ENCODE measurements around the gene SLC6A5. TPM values are rescaled to one million over a fixed set of nuclear protein-coding genes. Genes with fewer than 3 reads are reported as not detected.

Gene SLC6A5
- total RNA-seq, 2 donors from 2014 or later, result 0.40 TPM; not detected in 1

- H3K4me3 ChIP-seq, result no peak overlapping the region
These were observed 28.3 kb downstream of the SLC6A5 start for GRCh38 chr11:20627701-20628100.

GRCh38 chr11:20631519-20632168 is 32.2 kb downstream of the SLC6A5 start:
- no peak overlapping the region for H3K27ac ChIP-seq
- 53% methylated on average over 5 of the region's 5 CpGs for WGBS
- no peaks in the 10 kb centered on the region for H3K9me3 ChIP-seq
- no peaks in the 10 kb centered on the region for H3K4me1 ChIP-seq (replicated peaks)
- DNase-seq (ENCODE audit: low spot score), result no peak
- TF ChIP-seq POLR2AphosphoS5 (IDR thresholded peaks at IDR 0.05) (no peak), POLR2A (IDR thresholded peaks at IDR 0.05) (no peak), CTCF (IDR thresholded peaks at IDR 0.05) (no peak)
- intact Hi-C loops (cut with DNase I), result no loop called here
- H3K36me3 ChIP-seq, result no peaks in the 10 kb centered on the region
- no peaks in the 10 kb centered on the region for H3K27me3 ChIP-seq (replicated peaks; ENCODE audit: insufficient read depth)
- H3K4me3 ChIP-seq, result no peak overlapping the region

More at GRCh38 chr11:20627701-20628100, 28.3 kb downstream of the SLC6A5 start:
- intact Hi-C loops (cut with DNase I), result no loop called here
- H3K9me3 ChIP-seq, result no peaks in the 10 kb centered on the region
- H3K4me1 ChIP-seq (replicated peaks), result no peaks in the 10 kb centered on the region
- H3K27ac ChIP-seq, result no peak overlapping the region
- H3K27me3 ChIP-seq (replicated peaks; ENCODE audit: insufficient read depth), result no peaks in the 10 kb centered on the region
- no peak for DNase-seq (ENCODE audit: low spot score)
- no peak for TF ChIP-seq POLR2AphosphoS5 (IDR thresholded peaks at IDR 0.05)
- no peak for TF ChIP-seq POLR2A (IDR thresholded peaks at IDR 0.05)
- TF ChIP-seq CTCF (IDR thresholded peaks at IDR 0.05), result no peak
- 46% methylated on average over 3 of the region's 3 CpGs for WGBS
- H3K36me3 ChIP-seq, result no peaks in the 10 kb centered on the region

- no peak for DNase-seq (ENCODE audit: low spot score)
- intact Hi-C loops (cut with DNase I), result no loop called here
- TF ChIP-seq CTCF (IDR thresholded peaks at IDR 0.05), result no peak
- TF ChIP-seq POLR2AphosphoS5 (IDR thresholded peaks at IDR 0.05), result no peak
- TF ChIP-seq POLR2A (IDR thresholded peaks at IDR 0.05), result no peak
- H3K4me3 ChIP-seq, result no peak overlapping the region
- WGBS, result 18% methylated on average over 1 of the region's 1 CpG
- H3K27ac ChIP-seq, result no peak overlapping the region
- H3K27me3 ChIP-seq (replicated peaks; ENCODE audit: insufficient read depth), result no peaks in the 10 kb centered on the region
- no peaks in the 10 kb centered on the region for H3K9me3 ChIP-seq
- no peaks in the 10 kb centered on the region for H3K36me3 ChIP-seq
- H3K4me1 ChIP-seq (replicated peaks), result no peaks in the 10 kb centered on the region
These were observed 32.7 kb downstream of the SLC6A5 start for GRCh38 chr11:20632169-20632532.

GRCh38 chr11:20634044-20634443 is 34.6 kb downstream of the SLC6A5 start:
- intact Hi-C loops (cut with DNase I), result no loop called here
- WGBS, result over 99% methylated on average over 5 of the region's 5 CpGs

More at GRCh38 chr11:20634044-20634443, 34.6 kb downstream of the SLC6A5 start:
- Histone ChIP-seq H3K4me1 (replicated peaks) (no peaks in the 10 kb centered on the region), H3K36me3 (no peaks in the 10 kb centered on the region), H3K9me3 (no peaks in the 10 kb centered on the region), H3K4me3 (no peak overlapping the region), H3K27ac (no peak overlapping the region), H3K27me3 (replicated peaks; ENCODE audit: insufficient read depth) (no peaks in the 10 kb centered on the region)
- DNase-seq (ENCODE audit: low spot score), result no peak
- TF ChIP-seq POLR2A (IDR thresholded peaks at IDR 0.05) (no peak), CTCF (IDR thresholded peaks at IDR 0.05) (no peak), POLR2AphosphoS5 (IDR thresholded peaks at IDR 0.05) (no peak)

All from prostate gland (tissue), 2 donors.